WI38 (cell line): ENCODE data around the gene MGMT.

ENCODE experiments used
- H3K4me3 ChIP-seq: 2 replicates; pipeline ENCODE4 v1.5.1; 2011; ENCODE audit warnings: low read depth, mild to moderate bottlenecking, control low read depth, low read length
- CTCF ChIP-seq: IDR thresholded peaks from 2 replicates; pipeline ENCODE4 v1.5.1; 2012; ENCODE audit warnings: low read depth, mild to moderate bottlenecking, control low read depth, low read length

MGMT gene

GRCh38 chr10:129641982-129642381 lies 174.9 kb downstream of the MGMT start:
- TF ChIP-seq CTCF: no peak
- no peak overlapping the region for H3K4me3 ChIP-seq

GRCh38 chr10:129642427-129642826 lies 175.4 kb downstream of the MGMT start:
- H3K4me3 ChIP-seq: no peak overlapping the region
- no peak for TF ChIP-seq CTCF

- TF ChIP-seq CTCF: no peak
Measured at GRCh38 chr10:129643266-129643665, 176.2 kb downstream of the MGMT start.

GRCh38 chr10:129645487-129645886 lies 178.4 kb downstream of the MGMT start:
- H3K4me3 ChIP-seq: no peak overlapping the region
- TF ChIP-seq CTCF: no peak

More at GRCh38 chr10:129643266-129643665, 176.2 kb downstream of the MGMT start:
- no peak overlapping the region for H3K4me3 ChIP-seq

- TF ChIP-seq CTCF: no peak
- no peak overlapping the region for H3K4me3 ChIP-seq
Measured at GRCh38 chr10:129646973-129647372, 179.9 kb downstream of the MGMT start.

- no peak overlapping the region for H3K4me3 ChIP-seq
- no peak for TF ChIP-seq CTCF
Measured at GRCh38 chr10:129647590-129647989, 180.5 kb downstream of the MGMT start.

GRCh38 chr10:129648856-129649255 lies 181.8 kb downstream of the MGMT start:
- H3K4me3 ChIP-seq: no peak overlapping the region
- TF ChIP-seq CTCF: no peak
